SKM-1 (cell line): Measurements from ENCODE around the gene IRF4.

Experiments
- DNase-seq: peaks from one replicate; lab custom pipeline; 2025; ENCODE audit not compliant: unreplicated experiment; lab: John Stamatoyannopoulos, UW

IRF4 gene

DNA sequence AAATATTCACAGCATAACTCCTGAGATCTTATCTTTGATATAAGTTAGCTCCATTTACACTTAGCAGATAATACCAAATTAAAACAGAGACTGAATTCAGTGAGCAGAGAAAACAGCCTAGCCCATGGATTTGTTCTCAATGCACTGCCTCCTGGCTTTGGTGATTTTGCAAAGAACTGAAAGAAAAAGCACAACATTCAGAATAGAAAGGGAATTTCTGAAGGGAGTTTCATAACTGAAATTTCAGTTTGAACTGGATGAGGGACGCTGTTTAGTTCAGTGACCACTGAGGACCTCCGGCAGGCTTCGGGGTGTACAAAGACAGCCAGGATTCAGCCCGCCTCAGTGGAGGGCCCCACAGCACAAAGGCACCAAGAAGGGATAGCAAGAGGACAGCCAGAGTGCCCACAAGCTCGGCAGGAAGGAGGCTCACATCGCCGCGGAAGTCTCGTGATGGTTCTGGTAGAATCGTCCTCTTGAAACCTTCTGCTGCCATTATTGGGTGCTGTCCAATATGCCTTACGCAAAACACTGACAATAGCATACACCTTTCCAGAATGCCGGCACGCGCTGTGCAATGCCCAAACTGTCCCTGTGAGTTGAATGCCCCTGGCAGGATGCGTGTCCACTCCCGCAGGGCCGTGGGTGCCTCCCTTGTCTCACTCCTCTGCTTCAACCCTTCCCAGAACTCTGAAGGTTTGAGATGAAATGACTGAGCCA, 9.7 kb upstream of the IRF4 start:
- no peak for DNase-seq

DNA sequence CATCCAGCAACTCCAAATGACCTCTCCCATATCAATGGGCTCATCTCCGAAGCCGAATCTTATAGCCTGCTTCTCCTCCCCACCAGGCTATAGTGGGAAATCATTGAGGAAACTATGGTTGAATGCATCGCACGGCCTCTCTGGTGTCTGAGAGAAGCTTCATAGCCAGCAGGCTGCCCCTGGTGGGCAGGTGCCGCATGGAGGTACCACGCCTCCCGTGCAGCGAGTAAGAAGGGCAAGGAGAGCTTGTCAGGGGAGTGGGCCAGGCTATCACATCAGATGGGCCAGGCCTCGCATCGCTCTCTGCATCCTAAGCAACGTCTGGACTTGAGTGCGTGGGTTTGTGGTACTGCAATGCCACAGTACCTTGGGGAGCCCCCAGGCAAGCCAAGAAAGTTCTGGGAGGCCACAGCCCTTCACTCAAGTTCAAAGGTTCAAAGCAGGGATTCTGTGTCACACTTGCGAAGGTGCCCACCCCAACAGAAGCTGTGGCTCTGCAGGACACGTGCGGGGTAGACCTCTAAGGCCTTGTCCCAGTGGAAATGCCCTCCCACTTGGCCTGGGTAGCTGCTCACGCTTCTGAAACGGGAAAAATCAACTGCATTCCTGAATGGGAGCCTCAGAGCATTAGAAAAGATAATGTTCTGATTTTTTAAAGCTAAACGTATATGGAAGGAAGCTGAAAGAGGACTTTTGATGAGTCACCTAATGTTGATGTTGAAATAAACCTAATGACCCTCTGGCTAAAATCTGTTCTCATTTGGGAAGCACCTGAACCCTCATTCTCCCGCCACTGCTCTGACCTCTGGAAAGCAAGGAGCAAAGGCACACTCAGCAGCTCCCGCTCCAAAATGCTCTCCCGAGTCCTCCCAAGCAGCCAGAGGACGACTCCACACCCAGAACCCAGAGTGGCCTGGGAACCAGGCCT, 8.4 kb upstream of the IRF4 start:
- DNase-seq: no peak

DNA sequence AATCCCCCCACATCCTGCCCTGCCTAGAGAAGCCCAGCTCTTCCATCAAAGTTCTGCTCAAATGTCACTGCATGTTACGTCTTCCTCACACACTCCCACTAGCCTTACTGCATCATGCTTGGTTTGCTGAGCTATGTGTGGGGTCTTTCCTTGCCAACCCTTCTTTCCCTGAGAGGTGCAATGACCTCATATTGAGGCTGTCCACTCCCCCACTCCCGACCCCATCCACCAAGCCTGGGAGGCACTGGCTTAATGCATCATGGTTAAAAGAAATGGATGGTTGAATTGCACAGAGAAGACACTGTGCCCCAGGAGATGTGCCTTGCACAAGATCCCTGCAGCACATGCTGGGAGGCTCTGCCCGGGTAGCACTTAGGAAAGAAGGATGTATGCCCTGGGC, 7.7 kb upstream of the IRF4 start:
- DNase-seq: no peak

DNA sequence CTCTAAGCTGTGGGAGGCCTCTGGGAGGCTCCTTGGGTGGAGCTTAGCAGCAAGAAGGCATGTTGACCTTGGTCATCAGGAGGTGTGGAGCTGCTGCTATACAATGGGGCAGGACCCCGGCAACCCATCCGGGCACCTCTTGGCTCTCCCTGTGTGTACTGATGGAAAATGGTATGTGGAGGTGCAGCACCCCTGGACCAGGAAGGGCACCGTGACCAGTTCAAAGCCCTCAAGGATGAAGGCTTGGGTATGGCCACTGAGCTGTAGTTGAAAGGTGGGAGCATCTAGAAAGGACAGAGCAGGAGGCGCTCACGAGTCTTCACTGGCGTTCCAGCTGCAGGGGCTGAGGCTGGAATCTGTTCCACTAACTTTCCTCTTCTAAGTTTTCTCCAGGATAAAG, 6.7 kb upstream of the IRF4 start:
- DNase-seq: no peak

DNA sequence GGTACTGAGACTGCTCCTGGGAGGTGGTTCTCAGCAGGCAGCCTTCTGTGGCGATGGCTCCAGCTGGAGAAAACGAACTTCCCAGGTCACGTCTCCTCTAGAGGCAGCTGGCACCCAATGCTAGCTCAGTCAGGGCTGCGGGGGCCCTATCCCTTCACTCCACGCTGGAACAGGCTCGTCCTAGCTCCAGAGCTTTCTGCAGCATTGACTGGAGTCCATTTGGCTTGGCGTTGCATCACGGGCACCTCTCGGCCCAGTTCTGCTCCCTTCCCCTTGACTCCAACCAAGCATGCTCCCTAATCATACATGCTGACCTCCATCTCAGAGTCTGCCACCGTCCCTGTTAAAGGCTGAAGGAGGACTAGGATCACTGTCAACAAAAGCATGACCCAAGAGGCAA, 5.9 kb upstream of the IRF4 start:
- no peak for DNase-seq

DNA sequence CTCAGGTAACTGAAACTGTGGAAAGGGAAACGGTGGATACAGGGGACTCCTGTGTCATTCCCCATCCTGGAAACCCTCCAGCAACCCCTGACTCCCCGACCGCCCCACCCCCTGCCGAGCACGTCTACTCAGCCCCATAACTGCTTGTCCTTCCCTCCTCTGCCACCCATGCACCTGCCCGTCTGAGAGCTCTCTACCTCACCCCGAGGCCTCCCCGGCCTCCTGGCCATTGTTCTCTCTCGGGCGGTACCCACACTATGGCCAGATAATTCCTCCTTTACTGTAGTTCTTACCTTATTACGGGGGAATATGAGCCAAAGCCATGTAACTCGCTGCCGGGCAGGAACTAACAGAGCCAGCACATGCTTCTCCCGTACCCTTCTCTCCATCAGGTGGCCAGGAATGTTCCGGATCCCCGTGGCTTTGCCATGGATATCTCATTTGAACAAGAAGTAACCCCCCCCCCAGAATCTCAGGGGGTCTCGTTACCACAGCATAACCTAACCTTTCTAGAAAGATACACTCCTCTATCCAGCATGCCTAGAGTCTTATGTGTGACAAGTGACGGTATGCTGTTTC, 4.8 kb upstream of the IRF4 start:
- DNase-seq: no peak

DNA sequence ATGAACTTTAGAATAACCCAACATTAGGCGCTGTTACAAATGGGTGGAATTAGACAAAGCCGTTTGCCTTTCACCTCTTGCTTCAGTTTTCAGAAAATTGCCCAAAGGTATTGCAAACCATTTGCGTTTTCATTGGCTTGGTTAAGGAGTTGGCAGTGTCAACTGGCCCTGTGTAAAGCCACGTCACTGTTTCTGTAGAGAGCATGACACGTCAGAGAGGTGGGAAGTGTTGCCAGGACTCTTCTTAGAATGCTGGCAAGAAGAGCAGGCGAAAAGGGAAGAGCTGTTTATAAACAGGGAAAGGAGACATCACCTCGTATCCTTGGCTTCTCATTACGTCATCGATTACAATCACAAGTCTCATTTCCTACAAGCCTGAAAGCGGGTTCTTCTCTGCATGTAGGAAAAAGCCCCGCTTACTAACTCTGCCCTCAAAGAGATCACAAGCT, 4.2 kb upstream of the IRF4 start:
- DNase-seq: no peak

DNA sequence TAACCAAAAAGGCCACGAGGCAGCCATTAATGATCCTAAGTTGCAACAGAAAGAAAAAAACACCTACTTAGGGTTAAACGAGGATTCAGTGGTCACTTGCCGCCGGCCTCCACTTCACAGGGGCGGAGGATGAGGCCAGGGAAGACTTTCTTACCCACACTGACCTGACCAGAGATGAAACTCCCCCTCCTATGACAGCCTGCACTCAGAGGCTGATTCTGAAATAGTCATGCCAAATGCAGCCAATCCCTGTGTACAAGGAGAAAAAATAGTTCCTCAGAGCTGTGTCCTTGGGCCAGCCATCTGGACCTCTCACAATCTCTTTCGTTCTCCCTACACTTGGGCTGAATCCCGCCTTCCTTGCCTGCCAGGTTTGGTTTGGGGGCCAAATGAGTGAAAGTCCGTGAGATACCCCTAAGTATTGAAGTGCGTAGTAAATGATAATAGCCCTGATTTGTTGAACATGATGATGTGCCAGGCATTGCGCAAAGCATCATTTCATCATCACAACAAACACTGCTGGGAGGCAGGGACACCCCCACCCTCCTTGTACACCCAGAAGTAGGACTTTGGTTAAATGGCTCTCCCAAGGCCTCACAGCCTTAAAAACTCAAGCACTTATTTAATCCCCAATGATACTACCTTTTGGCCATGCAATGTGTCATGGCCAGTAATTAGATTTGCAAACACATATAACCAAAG, 3.2 kb upstream of the IRF4 start:
- no peak for DNase-seq

DNA sequence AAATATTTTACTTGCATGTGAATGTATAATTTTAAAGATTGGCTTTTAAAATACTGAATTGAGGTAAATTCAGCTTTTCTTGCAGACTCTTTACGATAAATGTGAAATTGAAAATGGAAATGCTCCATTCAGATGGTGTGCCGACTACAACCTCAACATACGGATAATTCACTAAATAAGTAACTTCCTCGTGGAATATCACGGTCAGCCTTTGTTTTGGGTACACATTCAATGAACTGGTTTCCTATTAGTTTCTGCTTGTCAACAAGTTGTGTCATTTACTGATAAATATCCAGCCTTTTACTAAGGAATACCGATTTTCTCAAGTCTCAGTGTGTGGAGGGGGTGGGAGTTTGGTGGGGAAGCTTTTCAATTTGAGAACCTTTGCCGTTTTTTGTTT, 2.4 kb upstream of the IRF4 start:
- DNase-seq: no peak

DNA sequence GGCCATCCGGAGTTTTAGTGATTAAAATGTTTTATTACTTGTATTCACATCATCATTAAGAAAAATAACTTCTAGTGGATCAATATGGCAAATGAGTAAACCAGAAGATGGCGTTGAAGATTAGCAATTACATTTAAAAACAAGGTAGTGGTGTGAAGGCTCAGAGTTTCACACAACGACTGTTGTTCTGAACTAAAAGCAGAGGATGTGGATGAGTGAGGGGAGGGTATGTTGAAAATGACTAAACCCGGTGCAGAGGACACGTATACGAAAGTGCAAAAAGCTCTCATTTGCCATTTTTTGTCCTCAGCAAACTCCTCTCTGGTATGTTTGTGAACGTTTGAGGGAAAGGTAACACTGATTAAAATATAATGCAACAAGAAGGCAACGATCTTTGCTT, 1.9 kb upstream of the IRF4 start:
- DNase-seq: no peak

DNA sequence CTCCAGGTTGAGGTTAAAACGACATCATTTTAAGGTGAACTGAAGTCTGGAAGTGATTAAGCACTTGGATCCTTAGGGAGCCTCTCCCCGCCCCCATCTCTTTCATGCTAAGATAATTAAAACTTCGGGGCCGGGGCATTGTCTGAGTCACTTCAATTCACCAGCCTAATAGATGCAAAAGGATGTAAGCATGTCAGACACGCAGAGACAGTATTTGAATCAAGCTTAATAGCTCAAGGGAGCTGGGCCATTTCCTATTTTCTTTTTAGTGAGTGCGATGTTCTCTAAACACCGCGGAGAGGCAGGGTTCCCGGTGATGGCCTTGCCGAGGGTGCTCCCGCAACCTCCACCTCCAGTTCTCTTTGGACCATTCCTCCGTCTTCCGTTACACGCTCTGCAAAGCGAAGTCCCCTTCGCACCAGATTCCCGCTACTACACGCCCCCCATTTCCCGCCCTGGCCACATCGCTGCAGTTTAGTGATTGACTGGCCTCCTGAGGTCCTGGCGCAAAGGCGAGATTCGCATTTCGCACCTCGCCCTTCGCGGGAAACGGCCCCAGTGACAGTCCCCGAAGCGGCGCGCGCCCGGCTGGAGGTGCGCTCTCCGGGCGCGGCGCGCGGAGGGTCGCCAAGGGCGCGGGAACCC, 516 bp upstream of the IRF4 start:
- no peak for DNase-seq

DNA sequence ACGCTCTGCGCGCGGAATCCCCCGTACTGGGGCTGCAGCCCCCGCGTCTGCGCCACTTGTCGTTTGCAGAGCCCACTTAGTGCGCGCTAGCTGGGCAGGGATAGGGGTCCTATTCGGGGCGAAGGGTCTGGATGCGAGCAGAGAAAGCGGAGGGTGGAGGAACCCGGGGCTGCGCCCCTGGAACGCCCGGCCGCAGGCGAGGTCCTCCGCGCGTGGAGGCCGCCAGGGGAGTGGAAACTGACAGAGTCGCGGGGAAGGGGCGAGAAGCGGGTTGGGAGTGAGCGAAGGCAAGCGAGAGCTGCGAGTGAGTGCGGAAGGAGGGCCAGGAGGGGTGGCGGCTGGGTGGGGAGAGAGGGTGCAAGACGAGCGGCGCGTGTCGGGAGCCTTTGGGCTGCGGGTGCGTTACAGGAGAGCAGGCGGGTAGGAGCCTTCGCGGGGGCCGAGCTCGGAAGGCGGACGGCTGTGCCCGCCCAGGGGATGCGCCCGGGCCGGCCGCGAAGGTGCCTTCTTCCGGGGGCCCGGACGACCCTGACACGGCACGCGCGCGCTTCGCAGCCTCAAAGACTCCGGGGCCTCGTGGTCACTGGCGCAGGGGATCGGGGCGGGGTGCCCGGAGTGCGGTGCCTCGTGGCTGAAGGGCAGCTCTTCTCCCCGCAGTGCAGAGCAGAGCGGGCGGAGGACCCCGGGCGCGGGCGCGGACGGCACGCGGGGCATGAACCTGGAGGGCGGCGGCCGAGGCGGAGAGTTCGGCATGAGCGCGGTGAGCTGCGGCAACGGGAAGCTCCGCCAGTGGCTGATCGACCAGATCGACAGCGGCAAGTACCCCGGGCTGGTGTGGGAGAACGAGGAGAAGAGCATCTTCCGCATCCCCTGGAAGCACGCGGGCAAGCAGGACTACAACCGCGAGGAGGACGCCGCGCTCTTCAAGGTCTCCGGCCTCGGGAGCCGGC, 1.2 kb downstream of the IRF4 start:
- DNase-seq: no peak

DNA sequence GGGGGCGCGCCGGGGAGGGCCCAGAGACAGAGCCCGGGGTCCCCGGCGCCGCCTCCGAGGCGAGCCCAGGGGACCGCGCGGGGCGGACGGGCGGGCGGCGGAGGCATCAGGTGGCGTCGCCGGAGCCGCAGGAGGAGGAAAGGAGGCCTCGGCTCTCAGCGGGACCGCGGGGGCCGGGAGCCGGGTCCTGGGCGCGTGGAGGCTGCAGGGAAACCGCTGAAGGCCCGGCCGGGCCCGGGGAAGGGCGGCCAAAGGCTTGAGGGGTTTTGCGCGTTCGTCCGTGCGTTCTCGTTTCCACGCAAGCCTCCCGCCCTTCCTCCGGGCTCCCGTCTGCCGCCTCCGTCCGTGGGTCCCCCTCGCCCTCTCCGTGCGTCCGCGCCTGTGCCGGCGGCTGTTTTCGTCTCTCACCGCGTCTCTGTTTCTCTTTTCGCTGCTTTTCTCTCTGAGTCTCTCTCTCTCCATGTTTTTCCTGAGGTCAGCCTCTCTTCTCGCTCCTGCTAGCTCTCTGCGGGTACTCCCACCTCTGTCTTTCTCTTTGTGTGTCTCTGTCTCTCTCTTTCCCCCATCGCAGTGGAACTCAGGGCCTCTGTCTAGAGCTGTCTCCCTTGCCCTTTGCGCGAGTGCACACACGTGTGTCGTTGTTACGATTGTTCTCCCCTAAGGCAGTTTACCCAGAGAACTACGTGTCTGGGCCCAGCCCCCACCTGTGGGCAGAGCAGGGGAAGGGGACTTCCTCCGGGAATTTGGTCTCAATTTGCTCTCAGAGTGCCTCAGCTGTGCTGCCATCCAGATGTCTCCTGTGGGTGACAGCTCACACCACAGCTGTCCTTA, 2.1 kb downstream of the IRF4 start:
- no peak for DNase-seq

DNA sequence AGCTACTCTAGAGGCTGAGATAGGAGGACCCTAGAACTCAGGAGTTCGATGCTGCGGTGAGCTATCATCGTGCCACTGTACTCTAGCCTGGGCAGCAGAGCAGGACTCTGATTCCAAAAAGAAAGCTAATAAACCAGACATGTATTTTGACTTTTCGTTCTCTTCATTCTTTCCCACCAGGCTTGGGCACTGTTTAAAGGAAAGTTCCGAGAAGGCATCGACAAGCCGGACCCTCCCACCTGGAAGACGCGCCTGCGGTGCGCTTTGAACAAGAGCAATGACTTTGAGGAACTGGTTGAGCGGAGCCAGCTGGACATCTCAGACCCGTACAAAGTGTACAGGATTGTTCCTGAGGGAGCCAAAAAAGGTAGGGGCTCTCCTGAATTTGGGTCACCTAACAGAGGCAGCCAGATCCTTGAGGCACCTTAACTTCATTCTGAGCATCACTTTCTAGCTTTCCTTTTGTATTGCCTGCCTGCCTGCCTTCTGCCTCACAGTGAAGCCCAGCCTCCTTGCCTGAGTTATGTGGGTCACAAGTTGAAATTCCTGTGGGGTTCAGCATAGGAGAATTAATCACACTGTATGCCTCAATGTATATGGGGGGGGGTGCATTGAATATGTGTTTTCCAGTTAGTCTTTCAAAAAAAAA, 3.2 kb downstream of the IRF4 start:
- DNase-seq: no peak

DNA sequence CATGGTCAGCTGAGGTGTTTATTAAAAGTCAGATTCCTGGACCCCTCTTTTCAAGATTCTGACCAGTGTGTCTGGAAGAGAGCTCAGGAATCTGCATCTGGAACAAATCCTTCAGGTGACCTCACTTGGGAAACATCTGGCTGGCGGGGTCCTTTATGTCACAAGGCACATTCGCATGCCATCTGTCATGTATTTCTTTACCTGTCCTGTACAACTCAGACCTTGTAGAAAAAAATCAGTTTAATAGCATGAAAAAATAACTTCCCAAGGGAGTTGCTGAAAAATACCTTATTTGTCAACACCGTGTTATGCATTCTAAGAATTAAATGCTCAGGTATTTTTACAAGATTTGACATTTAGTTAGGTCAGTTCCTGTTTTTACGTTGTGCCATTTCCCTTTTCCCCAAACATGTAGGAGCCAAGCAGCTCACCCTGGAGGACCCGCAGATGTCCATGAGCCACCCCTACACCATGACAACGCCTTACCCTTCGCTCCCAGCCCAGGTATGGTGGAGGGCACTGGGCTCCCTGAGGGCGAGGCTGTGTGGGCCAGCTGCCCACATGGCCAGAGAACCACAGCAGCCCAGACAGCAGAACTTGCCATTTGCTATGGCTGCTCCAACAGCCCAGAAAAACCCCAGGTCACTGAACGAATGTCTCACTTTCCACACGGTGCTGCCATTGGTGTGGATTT, 4.0 kb downstream of the IRF4 start:
- DNase-seq: no peak

DNA sequence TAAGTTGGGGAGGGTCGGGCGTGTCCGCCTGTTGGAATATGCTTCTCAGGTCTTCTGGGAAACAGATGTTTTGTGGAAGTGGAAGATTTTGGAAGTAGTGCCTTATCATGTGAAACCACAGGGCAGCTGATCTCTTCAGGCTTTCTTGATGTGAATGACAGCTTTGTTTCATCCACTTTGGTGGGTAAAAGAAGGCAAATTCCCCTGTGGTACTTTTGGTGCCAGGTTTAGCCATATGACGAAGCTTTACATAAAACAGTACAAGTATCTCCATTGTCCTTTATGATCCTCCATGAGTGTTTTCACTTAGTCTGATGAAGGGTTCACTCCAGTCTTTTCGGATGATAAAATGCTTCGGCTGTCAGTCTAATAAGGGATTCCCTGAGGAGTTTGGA, 4.6 kb downstream of the IRF4 start:
- DNase-seq: no peak

DNA sequence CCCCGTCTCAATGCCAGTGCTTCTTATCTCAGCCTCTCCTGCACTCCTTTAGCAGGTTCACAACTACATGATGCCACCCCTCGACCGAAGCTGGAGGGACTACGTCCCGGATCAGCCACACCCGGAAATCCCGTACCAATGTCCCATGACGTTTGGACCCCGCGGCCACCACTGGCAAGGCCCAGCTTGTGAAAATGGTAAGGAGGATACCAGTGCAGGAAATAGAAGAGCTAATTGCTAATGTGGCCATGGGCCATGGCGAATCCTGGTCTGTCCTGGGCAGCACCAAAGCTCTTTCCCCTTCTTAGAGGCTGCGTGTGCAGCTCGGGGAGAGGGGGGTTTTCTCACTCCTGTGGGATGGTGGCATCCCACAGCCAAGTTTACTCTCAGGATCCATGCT, 5.5 kb downstream of the IRF4 start:
- DNase-seq: no peak

DNA sequence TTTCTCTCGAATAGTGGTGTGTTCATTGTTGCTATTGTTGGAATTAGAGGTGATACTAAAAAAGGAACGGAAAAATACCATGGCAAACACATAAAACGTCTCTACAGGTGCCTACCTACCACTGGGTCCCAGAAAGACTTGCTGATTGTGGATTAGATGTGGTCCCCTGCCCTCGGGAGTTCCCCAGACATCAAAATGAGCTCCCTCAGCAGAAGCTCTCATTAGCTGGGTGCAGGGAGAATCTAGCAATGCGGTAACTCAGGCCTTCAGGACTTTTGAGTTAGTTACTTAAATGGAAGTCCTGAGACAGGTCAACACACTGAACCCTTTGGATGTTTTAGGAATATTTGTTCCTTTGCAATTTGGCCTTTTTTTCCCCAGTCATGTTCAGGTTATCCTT, 6.1 kb downstream of the IRF4 start:
- no peak for DNase-seq
